Stimulated activated naive CD8-positive, alpha-beta T cell treated with anti-CD3 and anti-CD28 coated beads, Interleukin-15, amount 100 ng/mL, for 72 hours (primary cell): ENCODE data around the gene TFEC.
"Not testable (repeated sequence)": the region's sequence is repeated elsewhere in the genome, so short reads cannot be mapped to it uniquely, and the experiment has no call there.

Experiments
- ATAC-seq: fragments of 150-1000 bp; cut with Tn5 transposase; 2 replicates; pipeline ENCODE4 v1.10.0; 2021; ENCODE audit warnings: mild to moderate bottlenecking, moderate library complexity
- DNase-seq, 2 donors: peaks; one replicate each; pipeline ENCODE4 v3.0.0; 2021 to 2022
- H3K27ac Mint-ChIP-seq, 2 donors: one replicate each; pipeline ENCODE4 v1.8.0; 2022; ENCODE audit warnings: mild to moderate bottlenecking in 2 of 2, mixed read lengths in 2 of 2, moderate library complexity in 2 of 2
- H3K27me3 Mint-ChIP-seq: one replicate; pipeline ENCODE4 v1.8.0; 2022; ENCODE audit warnings: mixed read lengths
- H3K4me1 Mint-ChIP-seq: one replicate; pipeline ENCODE4 v1.8.0; 2022; ENCODE audit warnings: mild to moderate bottlenecking, mixed read lengths
- H3K4me3 Mint-ChIP-seq, 2 donors: one replicate each; pipeline ENCODE4 v1.8.0; 2022; ENCODE audit warnings: mild to moderate bottlenecking in 2 of 2, mixed read lengths in 2 of 2, moderate library complexity in 1 of 2
- H3K9me3 Mint-ChIP-seq, 2 donors: one replicate each; pipeline ENCODE4 v1.8.0; 2022; ENCODE audit warnings: mixed read lengths in 2 of 2

Gene TFEC, protein sequence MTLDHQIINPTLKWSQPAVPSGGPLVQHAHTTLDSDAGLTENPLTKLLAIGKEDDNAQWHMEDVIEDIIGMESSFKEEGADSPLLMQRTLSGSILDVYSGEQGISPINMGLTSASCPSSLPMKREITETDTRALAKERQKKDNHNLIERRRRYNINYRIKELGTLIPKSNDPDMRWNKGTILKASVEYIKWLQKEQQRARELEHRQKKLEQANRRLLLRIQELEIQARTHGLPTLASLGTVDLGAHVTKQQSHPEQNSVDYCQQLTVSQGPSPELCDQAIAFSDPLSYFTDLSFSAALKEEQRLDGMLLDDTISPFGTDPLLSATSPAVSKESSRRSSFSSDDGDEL

DNA sequence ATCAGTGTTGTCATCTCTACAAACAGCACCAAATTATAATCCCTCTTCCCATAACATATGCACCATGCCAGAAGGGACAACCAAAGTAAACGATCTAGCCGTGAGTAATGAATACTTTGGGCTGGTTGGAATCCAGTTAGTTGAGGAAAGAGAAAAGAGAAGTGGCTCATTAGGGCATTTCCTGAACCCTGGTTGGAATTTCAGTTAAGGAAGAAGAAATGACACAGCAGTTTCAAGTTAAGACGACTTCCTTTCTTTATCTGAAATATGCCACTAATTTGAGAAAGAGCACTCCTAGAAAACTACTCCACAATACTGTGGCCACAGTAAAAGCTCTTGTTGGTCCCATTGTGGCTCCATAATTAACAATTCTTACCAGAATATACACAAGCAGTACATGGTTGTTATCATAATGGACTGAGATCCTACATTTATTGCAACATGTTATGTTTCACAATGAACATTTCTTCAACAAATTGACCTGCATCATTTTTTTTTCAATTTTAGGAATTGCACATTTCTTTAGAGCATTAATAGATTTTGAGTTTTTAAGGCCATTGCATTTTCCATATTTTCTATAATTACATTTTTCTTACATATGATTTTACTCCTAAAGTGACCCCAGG, at the start of gene TFEC:
Gene TFEC (minus strand): TSS at position 113 of the 626 bp plus-strand sequence. CDS start 46,322 bp downstream, outside the sequence.
- Mint-ChIP-seq H3K4me1 (no peaks in the 10 kb centered on the region), H3K27ac (no peak within 1 kb of the TSS), H3K4me3 (no peak within 1 kb of the TSS), H3K27me3 (peaks cover 8% of the 10 kb centered on the region), H3K9me3 (no peaks in the 10 kb centered on the region)
- DNase-seq: no peak
- no peak for ATAC-seq

DNA sequence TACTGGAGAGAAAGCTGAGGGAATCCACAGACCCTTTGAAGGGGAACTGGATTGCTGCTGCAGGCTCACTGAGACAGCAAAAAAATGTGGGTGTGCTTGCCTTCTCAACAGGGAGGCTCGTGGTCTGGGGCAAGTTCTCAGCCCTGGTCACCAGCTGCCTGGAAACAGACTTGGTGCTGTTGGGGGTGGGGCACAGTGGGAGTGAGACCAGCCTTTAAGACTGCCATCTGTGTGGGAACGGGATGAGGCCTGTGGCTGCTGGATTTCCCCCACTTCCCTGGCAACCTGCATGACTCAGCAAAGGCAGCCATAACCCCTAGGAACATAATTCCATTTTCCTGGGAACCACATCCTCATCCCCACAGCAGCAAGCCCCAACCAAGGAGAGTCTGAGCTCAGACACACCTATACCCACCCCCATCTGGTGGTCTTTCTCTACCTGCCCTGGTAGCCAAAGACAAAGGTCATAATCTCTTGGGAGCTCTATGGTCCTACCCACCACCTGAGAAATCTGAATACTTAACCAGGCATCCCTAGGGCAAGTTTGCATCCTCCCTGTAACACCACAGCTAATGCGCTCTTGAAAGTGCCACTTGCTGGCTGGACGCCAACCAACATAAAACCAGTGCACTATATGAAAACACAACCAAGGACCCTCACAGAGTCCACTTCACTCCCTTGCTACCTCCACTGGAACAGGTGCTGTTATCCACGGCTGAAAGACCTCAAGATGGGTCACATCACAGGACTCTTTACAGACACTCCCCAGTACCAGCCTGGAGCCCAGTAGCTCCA, 45.0 kb upstream of the TFEC start:
- no peaks in the 10 kb centered on the region for H3K4me1 Mint-ChIP-seq
- no peak for ATAC-seq
- DNase-seq: no peak
- no peaks in the 10 kb centered on the region for H3K9me3 Mint-ChIP-seq
- H3K27me3 Mint-ChIP-seq: no peaks in the 10 kb centered on the region
- no peak overlapping the region for H3K4me3 Mint-ChIP-seq
- no peak overlapping the region for H3K27ac Mint-ChIP-seq

DNA sequence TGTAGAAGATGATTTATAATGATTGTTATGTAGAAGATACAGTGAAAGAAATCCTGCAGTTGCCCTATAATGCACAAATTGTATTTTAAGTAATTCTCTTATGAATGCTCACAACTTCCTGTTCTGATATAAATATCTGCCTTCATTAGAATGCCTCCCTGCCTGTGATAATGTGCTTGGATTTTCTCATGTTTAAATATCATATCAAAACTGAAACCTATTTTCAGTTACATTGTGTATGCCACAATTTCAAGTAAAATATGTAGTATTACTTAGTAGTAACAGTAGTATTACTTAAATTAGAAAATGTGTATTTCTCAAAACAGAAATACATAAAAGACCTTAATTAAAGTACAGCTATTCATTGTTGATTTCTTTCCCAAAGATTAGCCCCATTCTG, 41.1 kb upstream of the TFEC start:
- ATAC-seq: no peak
- H3K4me3 Mint-ChIP-seq: no peak overlapping the region
- H3K9me3 Mint-ChIP-seq: no peaks in the 10 kb centered on the region
- no peaks in the 10 kb centered on the region for H3K4me1 Mint-ChIP-seq
- H3K27ac Mint-ChIP-seq: no peak overlapping the region
- no peak for DNase-seq
- no peaks in the 10 kb centered on the region for H3K27me3 Mint-ChIP-seq

DNA sequence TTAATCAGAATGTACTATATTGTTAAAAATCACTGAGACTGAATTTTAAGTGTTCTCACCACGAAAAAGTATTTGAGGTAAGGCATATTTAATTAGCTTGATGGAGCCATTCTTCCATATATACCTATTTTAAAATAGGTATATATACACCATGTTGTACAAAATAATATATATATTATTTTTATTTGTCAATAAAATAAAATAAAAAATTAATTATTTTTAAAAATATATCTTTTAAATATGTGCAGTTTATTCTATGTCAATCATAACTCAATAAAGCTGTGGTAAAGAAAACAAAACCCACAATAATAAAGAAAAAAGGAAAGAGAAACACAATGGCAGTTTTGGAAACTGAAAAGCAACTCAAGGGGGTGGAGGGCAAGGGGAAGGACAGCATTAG, 33.6 kb upstream of the TFEC start:
- ATAC-seq: no peak
- Mint-ChIP-seq H3K27me3 (no peaks in the 10 kb centered on the region), H3K9me3 (peaks cover 0 to 6% of the 10 kb centered on the region in 2 donors), H3K27ac (no peak overlapping the region), H3K4me1 (no peaks in the 10 kb centered on the region), H3K4me3 (no peak overlapping the region)
- DNase-seq: no peak

GRCh38 chr7:116062666-116063065, 32.1 kb upstream of the TFEC start:
- Mint-ChIP-seq H3K4me3 (no peak overlapping the region), H3K27me3 (no peaks in the 10 kb centered on the region), H3K4me1 (no peaks in the 10 kb centered on the region), H3K27ac (no peak overlapping the region), H3K9me3 (peaks cover 0 to 6% of the 10 kb centered on the region in 2 donors)
- ATAC-seq (no peak), DNase-seq (no peak)

- no peak overlapping the region for H3K4me3 Mint-ChIP-seq
- H3K4me1 Mint-ChIP-seq: no peaks in the 10 kb centered on the region
- no peak overlapping the region for H3K27ac Mint-ChIP-seq
- H3K9me3 Mint-ChIP-seq: peaks cover 0 to 12% of the 10 kb centered on the region in 2 donors
- ATAC-seq: no peak
- no peaks in the 10 kb centered on the region for H3K27me3 Mint-ChIP-seq
- DNase-seq: no peak
Observed at GRCh38 chr7:116052006-116052405, 21.4 kb upstream of the TFEC start.

- peaks cover 0 to 12% of the 10 kb centered on the region in 2 donors for H3K9me3 Mint-ChIP-seq
- not testable (repeated sequence) for ATAC-seq, H3K4me1 Mint-ChIP-seq, H3K27ac Mint-ChIP-seq, H3K27me3 Mint-ChIP-seq, DNase-seq, H3K4me3 Mint-ChIP-seq
Observed at GRCh38 chr7:116047261-116047660, 16.7 kb upstream of the TFEC start.

DNA sequence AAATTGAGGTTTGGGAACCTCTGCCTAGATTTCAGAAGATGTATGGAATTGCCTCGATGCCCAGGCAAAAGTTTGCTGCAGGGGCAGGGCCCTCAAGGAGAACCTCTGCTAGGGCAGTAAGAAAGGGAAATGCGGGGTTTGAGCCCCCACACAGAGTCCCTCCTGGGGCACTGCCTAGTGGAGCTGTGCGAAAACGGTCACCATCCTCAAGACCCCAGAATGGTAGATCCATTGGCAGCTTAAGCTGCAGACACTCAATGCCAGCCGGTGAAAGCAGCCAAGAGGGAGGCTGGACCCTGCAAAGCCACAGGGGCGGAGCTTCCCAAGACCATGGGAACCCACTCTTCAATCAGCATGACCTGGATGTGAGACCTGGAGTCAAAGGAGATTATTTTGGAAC, 15.0 kb upstream of the TFEC start:
- Mint-ChIP-seq H3K27ac (no peak overlapping the region), H3K4me1 (no peaks in the 10 kb centered on the region), H3K4me3 (no peak overlapping the region), H3K27me3 (no peaks in the 10 kb centered on the region), H3K9me3 (peaks cover 0 to 12% of the 10 kb centered on the region in 2 donors)
- no peak for DNase-seq
- ATAC-seq: no peak

- Mint-ChIP-seq H3K27me3 (no peaks in the 10 kb centered on the region), H3K9me3 (no peaks in the 10 kb centered on the region), H3K4me1 (no peaks in the 10 kb centered on the region), H3K4me3 (no peak overlapping the region), H3K27ac (no peak overlapping the region)
- ATAC-seq (no peak), DNase-seq (no peak)
Observed at GRCh38 chr7:116041615-116042014, 11.1 kb upstream of the TFEC start.

DNA sequence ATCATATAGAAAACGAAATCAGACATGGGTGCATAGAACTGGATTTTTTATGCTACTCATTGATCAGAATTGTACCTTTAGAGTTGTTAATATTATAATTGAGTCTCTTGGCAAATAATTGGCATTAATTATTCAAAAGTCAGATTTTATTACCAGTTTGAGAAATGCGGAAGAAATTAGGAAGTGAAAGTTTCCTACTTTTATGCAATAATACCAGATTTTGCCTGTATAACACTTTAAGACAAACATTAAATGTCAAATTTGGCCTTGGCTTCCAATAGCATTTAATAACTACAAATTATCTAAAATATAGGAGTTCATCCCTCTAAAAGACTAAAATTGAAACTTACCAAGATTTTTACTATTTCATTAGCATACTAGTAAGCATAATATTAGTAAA, 6.8 kb upstream of the TFEC start:
- H3K4me3 Mint-ChIP-seq: no peak overlapping the region
- ATAC-seq (no peak), DNase-seq (no peak)
- H3K27me3 Mint-ChIP-seq: no peaks in the 10 kb centered on the region
- no peaks in the 10 kb centered on the region for H3K4me1 Mint-ChIP-seq
- no peaks in the 10 kb centered on the region for H3K9me3 Mint-ChIP-seq
- H3K27ac Mint-ChIP-seq: no peak overlapping the region

DNA sequence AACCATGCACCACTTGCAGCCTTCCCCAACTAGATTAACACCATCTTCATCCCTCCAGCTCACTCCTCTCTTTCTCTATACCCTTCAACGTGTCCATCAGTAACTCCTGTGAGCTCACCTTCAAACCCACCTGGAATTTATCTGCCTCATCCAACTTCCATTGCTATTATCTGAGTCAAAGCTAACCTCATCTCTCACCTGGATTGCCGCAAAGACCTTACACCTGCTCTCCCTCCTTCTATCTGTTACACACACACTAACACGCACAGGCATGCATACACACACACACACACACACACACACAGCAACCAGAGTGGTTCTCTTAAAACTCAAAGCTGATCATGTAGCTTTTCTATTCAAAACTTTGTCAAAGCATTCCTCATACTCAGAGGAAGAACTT, 3.8 kb upstream of the TFEC start:
- Mint-ChIP-seq H3K27me3 (no peaks in the 10 kb centered on the region), H3K4me1 (no peaks in the 10 kb centered on the region), H3K4me3 (no peak overlapping the region), H3K9me3 (no peaks in the 10 kb centered on the region), H3K27ac (no peak overlapping the region)
- ATAC-seq: no peak
- no peak for DNase-seq

- H3K4me3 Mint-ChIP-seq: no peak overlapping the region
- H3K27me3 Mint-ChIP-seq: peaks cover 8% of the 10 kb centered on the region
- DNase-seq (no peak), ATAC-seq (no peak)
- no peak overlapping the region for H3K27ac Mint-ChIP-seq
- H3K9me3 Mint-ChIP-seq: no peaks in the 10 kb centered on the region
- no peaks in the 10 kb centered on the region for H3K4me1 Mint-ChIP-seq
Observed at GRCh38 chr7:116032886-116033285, 2.3 kb upstream of the TFEC start.

DNA sequence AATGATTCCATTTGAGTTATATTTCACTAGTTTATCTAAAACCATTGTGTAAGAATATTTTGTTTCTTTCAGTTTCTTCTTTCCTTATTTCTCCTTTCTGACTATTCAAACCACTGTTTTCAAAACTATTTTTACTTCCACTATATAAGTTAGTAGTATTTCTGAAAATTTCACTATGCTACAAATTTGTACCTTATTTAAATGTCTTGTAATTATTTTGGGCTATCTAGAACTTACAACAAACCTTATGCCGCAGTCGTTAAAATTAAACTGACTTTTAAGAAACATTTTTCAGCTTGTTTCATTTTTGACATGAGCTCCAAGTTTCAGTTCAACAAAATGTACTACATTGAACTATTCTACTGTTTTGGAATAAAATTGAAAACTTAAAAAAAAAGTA, 1.8 kb downstream of the TFEC start:
- ATAC-seq (no peak), DNase-seq (no peak)
- Mint-ChIP-seq H3K27me3 (peaks cover 8% of the 10 kb centered on the region), H3K4me1 (no peaks in the 10 kb centered on the region), H3K27ac (no peak overlapping the region), H3K4me3 (no peak overlapping the region), H3K9me3 (no peaks in the 10 kb centered on the region)

GRCh38 chr7:116027786-116028185, 2.8 kb downstream of the TFEC start:
- ATAC-seq (no peak), DNase-seq (no peak)
- Mint-ChIP-seq H3K9me3 (no peaks in the 10 kb centered on the region), H3K27me3 (peaks cover 8% of the 10 kb centered on the region), H3K4me1 (no peaks in the 10 kb centered on the region), H3K4me3 (no peak overlapping the region), H3K27ac (no peak overlapping the region)

DNA sequence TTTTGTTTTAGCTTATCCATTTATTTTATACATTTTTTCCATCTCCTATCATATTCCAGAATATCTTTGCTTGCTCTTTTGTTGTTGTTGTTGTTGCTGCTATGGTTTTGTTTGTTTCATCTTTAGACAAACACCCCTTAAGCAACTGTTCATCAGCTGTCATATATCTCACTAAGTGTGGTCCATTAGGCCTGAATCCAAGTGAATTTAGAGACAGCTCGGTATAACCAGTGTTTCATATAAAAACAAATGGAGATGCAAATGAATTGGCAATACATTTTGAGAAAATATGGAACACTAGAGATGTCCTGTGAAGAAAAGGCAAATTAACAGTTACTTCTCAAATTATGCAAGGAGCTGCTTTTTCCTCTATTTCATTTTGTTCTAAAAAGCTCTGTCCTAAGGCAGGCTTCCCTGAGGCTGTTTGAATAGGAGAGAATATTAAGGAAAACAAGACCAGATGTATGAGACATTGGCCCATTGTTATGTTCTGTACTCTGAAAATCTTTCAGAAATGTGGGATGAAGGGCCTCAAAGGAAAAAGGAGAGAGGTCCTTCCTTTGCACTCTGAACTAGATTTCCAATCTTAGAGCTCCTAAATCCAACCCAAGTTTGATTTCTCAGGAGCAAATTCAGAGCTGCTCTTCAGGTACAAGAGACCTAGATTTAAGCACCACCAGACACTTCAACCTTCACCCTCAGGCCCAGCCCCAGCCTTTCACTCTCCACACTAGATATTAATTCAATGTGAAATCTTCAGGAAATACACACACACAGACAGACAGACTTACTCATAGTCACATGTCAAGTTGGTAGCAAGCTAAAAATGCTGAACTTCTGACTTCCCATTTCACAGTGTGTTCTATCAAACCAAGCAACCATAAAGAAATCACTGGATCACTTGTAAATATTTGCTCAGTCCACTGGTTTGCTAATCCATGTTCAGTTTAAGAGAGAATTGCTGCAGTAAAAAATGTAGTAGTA, 5.4 kb downstream of the TFEC start:
- peaks cover 8% of the 10 kb centered on the region for H3K27me3 Mint-ChIP-seq
- H3K4me3 Mint-ChIP-seq: no peak overlapping the region
- DNase-seq: no peak
- H3K4me1 Mint-ChIP-seq: no peaks in the 10 kb centered on the region
- no peak overlapping the region for H3K27ac Mint-ChIP-seq
- no peak for ATAC-seq
- H3K9me3 Mint-ChIP-seq: no peaks in the 10 kb centered on the region
